GM19324 (cell line): Measurements from ENCODE around the gene ADAMTS15.

ENCODE experiments used
- ATAC-seq: cut with Tn5 transposase; IDR thresholded peaks from one replicate; pipeline ENCODE4 v1.9.1; 2021; ENCODE audit warnings: mild to moderate bottlenecking, moderate library complexity; ENCODE audit not compliant: unreplicated experiment, low FRiP score

The ADAMTS15 gene

GRCh38 chr11:130457623-130458409 lies 9.4 kb downstream of the ADAMTS15 start:
- ATAC-seq, result no peak

DNA sequence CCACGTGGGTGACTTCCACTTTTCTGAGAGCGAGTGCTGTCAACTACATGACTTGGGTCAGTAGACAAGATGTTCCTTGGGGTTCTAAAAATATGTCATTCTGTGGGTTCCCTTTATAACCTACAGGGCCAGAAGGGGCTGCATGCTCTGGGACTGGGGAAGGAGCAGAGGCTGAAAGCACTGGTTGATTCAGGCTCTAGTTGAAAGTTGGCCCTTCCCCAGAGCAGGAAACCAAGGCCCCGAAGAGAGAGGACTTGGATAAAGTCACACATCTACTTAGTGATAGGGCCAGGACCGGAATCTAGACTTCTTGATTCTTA lies 9.9 kb downstream of the ADAMTS15 start:
- ATAC-seq, result no peak

DNA sequence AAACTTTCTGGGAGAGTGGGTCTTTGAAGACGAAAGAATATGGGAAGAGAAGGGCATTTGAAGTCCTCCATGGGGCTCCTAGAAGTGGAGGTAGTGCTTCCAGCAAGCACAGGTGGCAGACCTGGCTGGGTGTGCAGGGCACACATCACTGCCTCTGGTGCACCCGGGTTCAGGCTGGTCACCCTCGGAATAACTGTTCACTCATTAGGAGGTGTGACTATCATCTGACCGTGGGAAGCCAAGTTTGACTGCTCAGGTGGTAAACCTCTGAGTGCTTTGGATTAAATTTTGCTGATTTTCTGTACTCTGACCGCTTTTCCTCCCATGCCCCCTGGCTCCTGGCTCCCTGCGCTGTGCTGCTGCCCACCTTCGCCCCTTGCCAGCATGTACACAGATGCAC lies 11.1 kb downstream of the ADAMTS15 start:
- ATAC-seq, result no peak

GRCh38 chr11:130462101-130462885 lies 13.8 kb downstream of the ADAMTS15 start:
- ATAC-seq, result no peak

DNA sequence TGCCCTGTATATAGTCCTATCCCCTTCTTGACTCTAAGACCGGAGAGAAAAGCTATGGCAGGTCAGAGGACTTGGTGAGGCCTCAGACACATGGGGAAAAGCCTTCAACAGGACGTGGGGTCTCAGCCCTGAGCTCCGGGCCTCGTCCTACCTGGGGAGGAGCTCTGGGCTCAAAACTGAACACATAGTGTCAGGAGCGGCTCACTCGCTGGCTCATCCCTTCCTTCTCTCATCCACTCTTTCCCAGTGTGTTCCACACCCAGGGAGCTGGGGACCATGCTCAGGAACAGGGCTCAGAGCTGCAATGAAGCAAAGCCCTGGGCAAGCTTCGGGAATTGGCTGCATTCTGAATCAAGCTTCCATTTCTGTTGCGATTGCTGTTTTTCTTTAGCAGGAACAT lies 14.5 kb downstream of the ADAMTS15 start:
- no peak for ATAC-seq

GRCh38 chr11:130464291-130464812 lies 15.9 kb downstream of the ADAMTS15 start:
- ATAC-seq, result no peak

DNA sequence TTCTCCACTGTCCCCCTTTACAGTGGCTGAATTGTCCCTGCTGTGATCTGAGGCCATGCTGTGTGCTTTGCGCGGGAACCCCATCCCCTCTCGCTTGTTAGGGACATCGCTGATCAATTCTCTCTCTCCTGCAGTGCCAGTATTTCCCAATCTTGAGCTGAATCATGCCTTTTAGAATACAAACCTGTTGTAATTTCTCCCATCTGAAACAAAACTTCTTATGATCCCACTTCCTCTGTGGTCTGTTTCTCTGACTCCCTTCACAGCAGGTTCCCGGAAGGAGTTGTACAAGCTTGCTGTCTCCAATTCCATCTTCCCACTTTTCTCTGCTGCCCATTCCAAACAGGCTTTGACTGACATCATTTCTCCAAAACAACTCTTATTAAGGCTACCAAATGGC lies 16.8 kb downstream of the ADAMTS15 start:
- no peak for ATAC-seq

DNA sequence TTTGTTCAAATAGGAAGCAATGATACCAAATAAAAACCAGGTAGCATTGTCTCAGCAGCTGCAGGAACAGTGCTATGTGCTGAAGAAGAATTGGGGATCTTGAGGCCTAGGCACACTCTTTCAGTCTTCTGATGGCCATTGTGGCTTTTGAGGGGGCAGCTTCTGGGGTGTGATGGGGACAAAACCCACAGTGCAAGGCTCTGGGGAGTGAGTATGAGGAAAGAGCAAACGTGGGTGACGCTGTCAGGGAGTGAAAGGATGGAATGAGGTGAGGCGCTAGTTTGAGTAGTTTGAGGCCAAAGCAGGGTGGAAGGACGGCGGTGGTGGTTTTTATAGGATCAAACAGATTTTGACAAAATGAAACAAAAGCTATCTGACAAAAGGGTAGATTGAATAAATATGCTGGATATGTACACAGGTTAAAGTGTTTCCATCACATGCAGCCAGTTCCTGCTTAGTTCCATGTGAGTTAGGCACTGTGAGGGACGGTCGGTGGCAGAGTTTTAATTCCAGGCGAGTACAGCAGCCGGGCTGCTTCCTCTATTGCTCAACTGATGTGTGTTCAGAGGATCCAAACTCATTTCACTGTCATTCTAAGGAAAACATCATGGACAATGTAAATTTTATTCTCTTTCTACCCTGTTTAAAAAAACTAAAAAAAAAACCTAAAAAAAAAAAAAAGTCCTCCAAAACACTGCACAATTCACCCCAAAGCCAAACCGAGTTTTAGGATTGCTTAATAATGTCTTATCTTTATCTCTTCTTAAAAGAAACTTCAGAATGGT lies 18.9 kb downstream of the ADAMTS15 start:
- ATAC-seq, result no peak

DNA sequence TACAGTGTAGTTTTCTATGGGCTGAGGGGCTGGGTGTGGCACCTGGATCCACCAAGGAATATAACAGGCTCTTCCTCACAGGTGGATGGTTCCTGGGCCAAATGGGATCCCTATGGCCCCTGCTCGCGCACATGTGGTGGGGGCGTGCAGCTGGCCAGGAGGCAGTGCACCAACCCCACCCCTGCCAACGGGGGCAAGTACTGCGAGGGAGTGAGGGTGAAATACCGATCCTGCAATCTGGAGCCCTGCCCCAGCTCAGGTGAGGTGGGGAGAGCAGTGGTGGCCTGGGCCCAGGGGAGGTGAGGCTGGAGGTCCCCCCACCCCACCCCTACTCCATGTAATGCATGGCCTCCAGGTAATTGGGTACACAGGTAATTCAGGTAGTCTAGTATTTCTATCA lies 20.7 kb downstream of the ADAMTS15 start:
- no peak for ATAC-seq

DNA sequence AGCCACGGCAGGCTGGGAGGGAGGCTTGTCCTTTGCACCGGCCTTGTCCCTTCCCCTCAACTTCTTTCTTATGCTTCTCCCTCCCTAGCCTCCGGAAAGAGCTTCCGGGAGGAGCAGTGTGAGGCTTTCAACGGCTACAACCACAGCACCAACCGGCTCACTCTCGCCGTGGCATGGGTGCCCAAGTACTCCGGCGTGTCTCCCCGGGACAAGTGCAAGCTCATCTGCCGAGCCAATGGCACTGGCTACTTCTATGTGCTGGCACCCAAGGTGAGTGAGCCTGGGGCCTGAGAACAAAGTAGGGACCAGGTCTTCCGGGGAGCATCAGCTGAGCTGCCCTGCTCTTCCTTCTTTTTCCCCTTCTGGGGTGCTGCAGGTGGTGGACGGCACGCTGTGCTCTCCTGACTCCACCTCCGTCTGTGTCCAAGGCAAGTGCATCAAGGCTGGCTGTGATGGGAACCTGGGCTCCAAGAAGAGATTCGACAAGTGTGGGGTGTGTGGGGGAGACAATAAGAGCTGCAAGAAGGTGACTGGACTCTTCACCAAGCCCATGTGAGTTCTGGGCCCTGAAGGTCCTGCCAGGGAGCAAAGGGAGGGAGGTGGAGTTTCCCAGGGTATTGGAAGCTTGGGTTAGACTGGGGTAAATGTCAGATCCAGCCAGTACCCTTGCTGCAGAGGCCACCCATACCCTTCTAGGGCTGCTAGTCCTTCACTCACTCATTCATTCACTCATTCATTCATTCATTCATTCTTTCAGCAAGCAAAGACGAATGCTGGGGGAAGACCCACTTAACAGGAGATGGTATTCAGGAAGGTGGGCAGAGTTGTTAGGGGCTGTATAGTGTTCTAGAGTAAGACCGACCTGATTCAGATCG lies 22.6 kb downstream of the ADAMTS15 start:
- ATAC-seq, result no peak

DNA sequence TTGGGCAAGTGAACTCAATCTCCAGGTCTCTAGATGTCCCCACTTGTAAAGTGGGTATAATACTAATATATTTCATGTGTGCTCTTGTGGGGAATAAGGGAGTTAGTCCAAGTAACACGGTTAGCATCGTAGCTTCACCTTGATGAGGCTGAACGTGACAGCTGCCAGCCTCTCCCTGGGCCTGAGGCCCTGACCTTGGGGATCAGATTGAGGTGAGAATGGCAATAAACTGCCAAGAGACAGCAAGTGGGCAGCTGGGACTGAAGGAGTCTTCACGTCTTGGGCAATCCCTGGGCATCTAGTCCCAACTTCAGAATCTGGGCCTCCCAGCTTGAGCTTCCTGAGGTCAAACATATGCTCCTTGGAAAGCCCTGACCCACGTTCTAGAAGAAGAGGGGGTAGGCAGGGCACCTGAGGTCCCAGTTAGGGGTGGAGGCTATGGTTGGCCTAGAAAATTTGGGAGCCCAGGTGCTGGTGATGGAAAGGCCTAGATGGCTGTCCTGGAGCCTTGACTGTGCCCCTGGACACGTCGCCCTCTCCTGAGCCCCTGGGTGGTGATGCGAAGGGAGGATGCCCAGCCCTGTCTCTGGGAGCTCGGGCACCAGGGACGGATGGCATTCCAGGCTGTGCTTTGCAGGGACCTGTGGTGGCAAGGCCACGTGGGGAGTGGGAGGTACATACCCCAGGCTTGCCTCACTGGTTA lies 23.4 kb downstream of the ADAMTS15 start:
- no peak for ATAC-seq

DNA sequence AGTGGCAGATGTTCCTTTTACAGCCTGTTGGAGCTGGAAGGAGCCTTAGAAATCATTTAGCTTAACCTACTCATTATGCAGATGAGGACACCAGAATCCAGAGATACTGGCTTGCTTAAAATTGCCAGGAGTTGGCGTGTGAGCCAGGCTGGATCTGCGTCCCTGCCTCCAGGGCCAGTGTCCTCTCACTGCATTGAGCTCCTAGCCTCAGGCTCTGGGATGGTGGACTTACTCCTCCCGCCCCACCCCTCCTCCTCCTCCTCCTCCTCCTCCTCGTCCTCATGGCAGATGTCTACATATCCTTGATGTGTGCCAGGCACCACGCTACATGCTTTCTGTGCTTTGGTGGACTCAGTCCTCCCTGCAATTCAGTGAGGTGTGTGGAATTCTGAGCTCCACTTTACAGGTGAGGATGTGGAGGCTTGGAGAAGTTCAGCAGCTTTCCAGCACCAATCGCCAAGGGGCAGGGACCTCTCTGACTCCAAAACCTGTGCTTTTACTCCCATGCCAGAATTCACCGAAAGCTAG lies 24.1 kb downstream of the ADAMTS15 start:
- ATAC-seq, result no peak

DNA sequence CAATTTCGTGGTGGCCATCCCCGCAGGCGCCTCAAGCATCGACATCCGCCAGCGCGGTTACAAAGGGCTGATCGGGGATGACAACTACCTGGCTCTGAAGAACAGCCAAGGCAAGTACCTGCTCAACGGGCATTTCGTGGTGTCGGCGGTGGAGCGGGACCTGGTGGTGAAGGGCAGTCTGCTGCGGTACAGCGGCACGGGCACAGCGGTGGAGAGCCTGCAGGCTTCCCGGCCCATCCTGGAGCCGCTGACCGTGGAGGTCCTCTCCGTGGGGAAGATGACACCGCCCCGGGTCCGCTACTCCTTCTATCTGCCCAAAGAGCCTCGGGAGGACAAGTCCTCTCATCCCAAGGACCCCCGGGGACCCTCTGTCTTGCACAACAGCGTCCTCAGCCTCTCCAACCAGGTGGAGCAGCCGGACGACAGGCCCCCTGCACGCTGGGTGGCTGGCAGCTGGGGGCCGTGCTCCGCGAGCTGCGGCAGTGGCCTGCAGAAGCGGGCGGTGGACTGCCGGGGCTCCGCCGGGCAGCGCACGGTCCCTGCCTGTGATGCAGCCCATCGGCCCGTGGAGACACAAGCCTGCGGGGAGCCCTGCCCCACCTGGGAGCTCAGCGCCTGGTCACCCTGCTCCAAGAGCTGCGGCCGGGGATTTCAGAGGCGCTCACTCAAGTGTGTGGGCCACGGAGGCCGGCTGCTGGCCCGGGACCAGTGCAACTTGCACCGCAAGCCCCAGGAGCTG lies 24.8 kb downstream of the ADAMTS15 start:
- no peak for ATAC-seq

DNA sequence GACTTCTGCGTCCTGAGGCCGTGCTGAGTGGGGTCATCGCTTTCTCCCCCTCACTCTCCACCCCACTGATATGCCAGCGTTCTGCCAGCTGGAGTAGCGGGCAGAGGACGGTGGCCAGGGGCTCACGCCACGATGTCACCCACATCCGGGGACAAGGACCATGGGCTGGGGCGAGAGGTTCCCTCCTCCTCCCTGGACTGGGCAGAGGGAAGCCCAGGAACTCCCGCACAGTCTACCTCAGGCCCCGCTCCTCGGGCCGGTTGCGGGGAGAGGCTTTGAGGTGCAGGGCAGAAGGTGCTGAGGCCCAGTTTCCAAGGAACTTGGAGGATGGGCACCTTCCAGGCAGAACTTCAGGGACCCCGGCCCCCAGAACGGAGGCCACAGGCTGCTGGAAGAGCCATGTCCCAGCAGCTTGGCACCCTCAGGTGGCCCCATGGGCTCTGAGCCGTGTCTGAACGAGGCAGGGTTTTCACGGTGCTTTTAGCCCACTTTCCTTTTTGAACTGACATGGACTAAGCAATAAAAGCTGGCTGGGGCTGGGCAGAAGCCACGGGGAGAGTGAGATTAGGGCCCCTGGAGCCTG lies 25.4 kb downstream of the ADAMTS15 start:
- ATAC-seq, result no peak

DNA sequence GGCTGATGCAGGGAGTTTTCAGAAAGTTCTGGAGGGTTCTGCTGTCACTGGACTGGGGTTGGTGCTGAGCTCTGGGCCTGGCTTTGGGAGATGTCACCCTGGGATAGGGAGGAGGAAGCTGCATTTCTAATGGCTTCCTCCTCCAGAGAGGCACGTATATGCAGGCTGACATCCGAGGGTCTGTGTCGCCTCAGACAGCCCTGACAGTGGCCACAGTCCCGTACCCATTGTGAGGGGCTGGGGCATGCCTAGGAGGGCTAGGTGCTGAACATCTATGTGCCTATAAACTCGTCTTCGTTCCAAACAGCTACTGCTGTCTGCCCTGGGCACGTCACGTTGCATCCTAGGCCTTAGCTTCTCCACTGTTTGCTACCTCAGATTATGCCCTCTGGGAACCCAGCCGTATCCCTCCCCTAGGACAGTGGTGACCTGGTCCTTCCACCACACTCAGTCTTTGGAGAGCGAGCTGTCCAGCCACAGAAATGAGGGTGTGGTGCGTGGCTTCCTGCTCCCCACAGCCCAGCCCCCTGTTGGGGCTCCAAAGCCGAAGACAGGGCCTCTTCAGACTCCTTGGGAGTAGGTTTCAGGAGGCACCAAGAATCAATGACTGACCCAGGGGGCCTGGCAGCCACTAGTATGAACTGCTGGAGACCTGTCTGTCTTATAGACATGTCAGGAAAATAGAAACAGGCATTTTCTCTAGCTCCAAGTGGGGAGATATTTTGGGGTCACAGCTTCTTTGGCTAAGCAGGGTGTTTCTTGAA lies 26.4 kb downstream of the ADAMTS15 start:
- no peak for ATAC-seq

DNA sequence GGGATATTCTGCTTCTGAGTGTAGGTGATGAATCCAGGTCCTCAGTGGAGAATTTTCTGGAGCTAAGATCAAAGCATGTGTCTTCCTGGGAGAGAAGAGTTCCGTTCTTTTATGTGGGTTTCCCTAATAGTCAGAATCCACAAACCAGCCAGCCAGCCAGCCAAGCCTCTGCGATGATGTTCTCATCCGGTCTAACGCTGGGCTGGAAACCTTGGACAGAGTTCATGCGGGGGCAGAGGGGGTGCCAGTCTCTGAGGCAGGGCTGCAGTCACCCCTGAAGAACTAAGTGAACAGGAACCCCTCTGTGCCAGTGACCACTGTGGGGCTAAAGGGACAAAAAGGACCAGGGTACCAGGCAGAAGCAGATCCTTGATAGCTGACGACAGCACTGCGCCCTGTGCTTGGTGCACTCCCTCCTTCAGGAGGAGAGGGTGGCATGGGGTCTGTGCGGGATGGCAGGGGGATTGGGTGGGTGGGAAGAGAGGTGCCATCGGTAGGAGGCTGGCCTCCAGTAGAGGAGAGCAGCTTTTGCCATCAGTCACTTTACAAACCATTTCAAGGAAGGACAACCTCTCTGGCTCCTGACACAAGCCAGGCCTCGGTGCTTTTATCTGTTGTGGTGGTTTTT lies 27.1 kb downstream of the ADAMTS15 start:
- no peak for ATAC-seq
